Glutamatergic neuron (in vitro differentiated cells): ENCODE results near the gene UNC13A. TPM values are rescaled to one million over a fixed set of nuclear protein-coding genes. Genes with fewer than 3 reads are reported as not detected.

ENCODE experiments used
- DNase-seq: peaks from one replicate; pipeline ENCODE4 v3.0.0; 2022
- H3K27ac Mint-ChIP-seq: one replicate; pipeline ENCODE4 v1.8.0; 2020; ENCODE audit warnings: mild to moderate bottlenecking, mixed read lengths, inconsistent platforms; ENCODE audit not compliant: unreplicated experiment
- H3K27me3 Mint-ChIP-seq: one replicate; pipeline ENCODE4 v1.8.0; 2020; ENCODE audit warnings: mild to moderate bottlenecking, moderate library complexity, mixed read lengths, inconsistent platforms; ENCODE audit not compliant: unreplicated experiment
- H3K36me3 Mint-ChIP-seq: one replicate; pipeline ENCODE4 v1.8.0; 2020; ENCODE audit warnings: mild to moderate bottlenecking, mixed read lengths, inconsistent platforms; ENCODE audit not compliant: unreplicated experiment
- H3K4me1 Mint-ChIP-seq: one replicate; pipeline ENCODE4 v1.8.0; 2020; ENCODE audit warnings: mild to moderate bottlenecking, low read depth, mixed read lengths, inconsistent platforms; ENCODE audit not compliant: unreplicated experiment
- H3K4me3 Mint-ChIP-seq: one replicate; pipeline ENCODE4 v1.8.0; 2020; ENCODE audit warnings: mild to moderate bottlenecking, mixed read lengths, inconsistent platforms; ENCODE audit not compliant: unreplicated experiment
- H3K9me3 Mint-ChIP-seq: one replicate; pipeline ENCODE4 v1.8.0; 2020; ENCODE audit warnings: mild to moderate bottlenecking, moderate library complexity, mixed read lengths, inconsistent platforms; ENCODE audit not compliant: unreplicated experiment
- CTCF ChIP-seq: fragments of 200-600 bp; sonication (generic); IDR thresholded peaks from one replicate; pipeline ENCODE4 v1.5.0; 2021; ENCODE audit not compliant: partially characterized antibody, unreplicated experiment
- total RNA-seq: library from RNA; stranded (reverse); fragmentation: NEBNext Ultra II Directional; extraction: Animal tissue kit (Norgen Biotek cat#: 25700); gene quantifications from one replicate; pipeline ENCODE4 v1.2.1, GENCODE V29; 2021; ENCODE audit not compliant: unreplicated experiment

The UNC13A gene
- total RNA-seq, 1 donor from 2014 or later: 79.7 TPM

- H3K36me3 Mint-ChIP-seq: peaks cover 6% of the 10 kb centered on the region
- H3K4me1 Mint-ChIP-seq: peaks cover 14% of the 10 kb centered on the region
- no peak for TF ChIP-seq CTCF
- H3K27ac Mint-ChIP-seq: no peak overlapping the region
- no peak overlapping the region for H3K4me3 Mint-ChIP-seq
- no peak for DNase-seq
- H3K27me3 Mint-ChIP-seq: peaks cover 7% of the 10 kb centered on the region
- peaks cover 5% of the 10 kb centered on the region for H3K9me3 Mint-ChIP-seq
Observed at GRCh38 chr19:17683078-17683477, 5.1 kb downstream of the UNC13A start.

DNA sequence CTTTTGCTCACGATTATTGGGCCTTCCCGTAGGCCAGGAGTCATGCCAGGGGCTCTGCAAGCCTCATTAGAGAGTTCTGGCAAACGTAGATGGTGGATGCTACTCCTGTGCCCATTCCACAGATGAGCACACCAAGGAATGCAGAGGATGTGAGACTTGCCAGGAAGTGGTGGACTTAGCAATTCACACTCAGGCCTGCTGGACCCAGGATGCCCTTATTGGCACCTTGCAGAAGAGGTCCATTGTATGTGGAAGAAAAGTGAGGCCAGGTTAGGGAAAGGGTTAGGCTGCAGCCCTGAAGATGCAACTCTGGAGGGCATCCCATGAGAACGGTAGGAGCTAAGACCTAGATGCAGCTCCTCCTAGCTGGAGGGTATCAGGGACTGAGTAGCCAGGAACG is 5.9 kb downstream of the UNC13A start:
- H3K27me3 Mint-ChIP-seq: peaks cover 7% of the 10 kb centered on the region

DNA sequence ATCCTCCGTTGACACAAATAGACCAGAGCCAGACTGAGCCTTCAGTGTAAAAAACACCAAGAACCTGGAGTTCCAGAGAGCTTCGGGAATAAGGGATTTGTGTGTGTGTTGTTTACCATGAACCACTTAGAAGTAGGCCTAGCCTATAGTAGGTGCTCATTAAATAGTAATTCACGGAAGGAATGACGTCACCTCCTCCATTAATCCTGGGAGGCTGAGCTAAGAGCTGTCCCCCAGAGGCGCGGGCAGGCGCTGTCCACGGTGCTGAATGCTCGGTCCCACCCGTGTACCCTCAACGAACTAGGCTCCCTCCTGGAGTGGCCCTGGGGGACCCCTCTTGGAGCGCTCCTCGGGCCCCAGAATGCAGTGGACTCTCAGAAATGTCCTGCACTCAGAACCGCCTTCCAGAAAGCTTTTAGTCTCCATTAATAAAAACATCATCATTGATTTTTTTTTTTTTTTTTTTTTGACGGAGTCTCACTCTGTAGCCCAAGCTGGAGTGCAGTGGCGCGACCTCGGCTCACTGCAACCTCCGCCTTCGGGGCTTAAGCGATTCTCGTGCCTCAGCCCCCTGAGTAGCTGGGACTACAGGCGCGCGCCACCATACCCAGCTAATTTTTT is 6.5 kb downstream of the UNC13A start:
- Mint-ChIP-seq H3K9me3 (peaks cover 7% of the 10 kb centered on the region), H3K36me3 (peaks cover 6% of the 10 kb centered on the region), H3K4me1 (peaks cover 16% of the 10 kb centered on the region), H3K27me3 (peaks cover 9% of the 10 kb centered on the region), H3K27ac (peak overlapping the region; percentile 34), H3K4me3 (peak overlapping the region; percentile 7)
- peak; percentile 60 for DNase-seq
- no peak for TF ChIP-seq CTCF

More for the DNA sequence above, 5.9 kb downstream of the UNC13A start:
- peaks cover 5% of the 10 kb centered on the region for H3K9me3 Mint-ChIP-seq
- H3K4me1 Mint-ChIP-seq: peaks cover 16% of the 10 kb centered on the region
- H3K27ac Mint-ChIP-seq: peak overlapping the region; percentile 28
- H3K36me3 Mint-ChIP-seq: peaks cover 6% of the 10 kb centered on the region
- no peak for TF ChIP-seq CTCF
- peak overlapping the region; percentile 49 for H3K4me3 Mint-ChIP-seq
- no peak for DNase-seq

DNA sequence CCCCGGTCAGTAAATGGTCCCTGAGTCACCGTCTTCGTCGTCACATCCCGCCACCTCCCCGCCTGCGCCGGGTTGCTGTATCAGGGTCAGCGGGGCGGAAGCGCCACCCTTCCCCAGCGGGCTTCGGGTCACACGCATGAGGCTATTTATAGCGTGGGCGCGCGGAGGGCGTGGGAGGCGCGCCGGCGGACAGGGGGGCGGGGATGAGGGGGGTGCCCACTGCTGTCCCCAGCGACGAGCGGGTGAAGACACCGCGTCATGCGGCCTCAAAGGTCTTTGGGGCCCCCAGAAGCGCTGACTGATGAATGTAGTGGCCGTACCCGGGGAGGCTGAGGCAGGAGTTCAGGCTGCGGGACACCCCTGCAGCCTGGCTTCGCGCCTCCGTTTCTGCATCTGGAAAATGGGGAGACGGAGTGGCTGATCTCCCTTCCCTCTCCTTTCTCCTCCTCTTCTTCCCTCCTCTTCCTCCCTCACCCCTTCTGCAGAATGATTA is 7.9 kb downstream of the UNC13A start:
- Mint-ChIP-seq H3K27me3 (peaks cover 9% of the 10 kb centered on the region), H3K27ac (peak overlapping the region; percentile 48), H3K9me3 (peaks cover 7% of the 10 kb centered on the region), H3K36me3 (peaks cover 6% of the 10 kb centered on the region), H3K4me1 (peaks cover 16% of the 10 kb centered on the region), H3K4me3 (peak overlapping the region; percentile 70)
- no peak for TF ChIP-seq CTCF
- DNase-seq: peak; percentile 70

DNA sequence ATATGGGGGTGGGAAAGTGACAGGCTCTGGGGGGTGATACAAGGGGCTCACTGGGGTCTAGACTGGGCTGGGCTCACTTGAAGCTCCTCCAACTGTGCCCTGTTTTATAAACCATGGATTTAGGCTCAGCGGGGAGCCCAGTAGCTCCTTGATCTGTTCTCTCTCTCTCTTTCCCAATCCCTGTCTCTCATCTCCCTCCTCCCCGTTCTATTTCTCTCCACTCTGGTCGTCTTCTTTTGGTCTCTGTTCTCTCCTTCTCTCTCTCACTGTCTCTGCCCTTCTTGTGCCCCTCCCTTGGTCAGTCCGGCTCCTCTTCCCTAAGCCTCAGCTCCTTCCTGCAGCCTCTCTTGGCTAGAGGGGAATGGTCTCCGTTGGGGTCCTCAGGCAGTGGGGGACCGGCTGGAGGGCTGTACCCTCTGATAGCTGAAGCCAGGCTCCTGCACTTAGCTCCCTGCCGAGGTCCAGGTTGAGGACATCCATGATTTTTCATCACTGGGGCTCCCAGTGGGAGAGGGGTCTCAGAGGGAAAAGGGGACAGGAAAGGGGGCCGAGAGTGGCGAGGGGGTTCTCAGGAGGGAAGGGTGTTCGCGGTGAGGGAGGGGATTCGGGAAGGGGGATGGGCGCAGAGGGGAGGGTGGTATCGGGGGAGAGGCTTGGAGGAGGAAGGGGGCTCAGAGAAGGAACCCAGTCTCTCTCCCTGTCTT is 8.5 kb downstream of the UNC13A start:
- Mint-ChIP-seq H3K36me3 (peaks cover 6% of the 10 kb centered on the region), H3K9me3 (peaks cover 7% of the 10 kb centered on the region), H3K27ac (peak overlapping the region; percentile 48), H3K27me3 (peaks cover 9% of the 10 kb centered on the region), H3K4me3 (peak overlapping the region; percentile 47), H3K4me1 (peaks cover 16% of the 10 kb centered on the region)
- TF ChIP-seq CTCF: no peak
- DNase-seq: no peak
